Ovary (tissue), 3 donors: ENCODE data around the gene CBLC.

ENCODE experiments used
- EP300 ChIP-seq: sonication (generic); formaldehyde crosslinking; IDR thresholded peaks from one replicate; pipeline ENCODE4 v1.6.1; 2017; ENCODE audit warnings: antibody characterized with exemption
- TF ChIP-seq, protein P1 (sequence below), 3 donors: fragments of 450-650 bp in 2 of 3; fragments of 200-600 bp in 1 of 3; IDR thresholded peaks; one replicate each; pipeline versions ENCODE4 v1.5.1 to v1.8.0; 2016 to 2022; ENCODE audit warnings: antibody characterized with exemption in 3 of 3, mild to moderate bottlenecking in 1 of 3
- donor health status: DM: no; HTN: no; CAD: no.

DNA sequence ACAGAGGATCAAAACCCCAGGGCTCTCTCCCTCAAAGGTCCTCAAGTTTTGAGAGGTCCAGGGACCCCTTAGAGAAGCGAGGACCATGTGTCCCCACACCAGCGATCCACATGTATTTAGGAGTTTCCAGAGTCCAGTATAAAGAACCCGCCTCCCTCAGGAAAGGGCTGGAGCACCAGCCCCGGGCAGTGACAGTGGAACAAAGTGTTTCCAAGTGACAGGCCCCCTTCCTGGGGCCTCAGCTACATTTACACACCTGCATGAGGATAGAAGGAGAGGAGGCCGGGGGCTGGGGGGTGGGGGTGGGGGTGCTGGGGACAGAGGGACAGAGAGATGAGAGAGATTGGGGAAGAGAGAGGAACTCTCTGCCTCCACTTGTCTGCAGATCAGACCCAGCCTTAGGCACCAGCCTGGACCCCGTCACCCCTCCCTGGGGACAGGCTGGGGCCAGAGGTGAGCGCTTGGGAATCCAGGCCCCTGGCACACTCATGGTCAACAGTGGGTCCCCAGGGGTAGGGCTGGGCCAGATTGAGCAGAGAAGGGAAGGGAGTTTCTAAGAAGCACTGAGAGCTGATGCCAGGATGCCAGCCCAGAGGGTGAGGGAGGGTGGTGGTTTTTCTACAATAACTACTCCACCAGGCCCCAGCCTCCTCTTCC, 32.0 kb downstream of the CBLC start:
- TF ChIP-seq, protein P1, sequence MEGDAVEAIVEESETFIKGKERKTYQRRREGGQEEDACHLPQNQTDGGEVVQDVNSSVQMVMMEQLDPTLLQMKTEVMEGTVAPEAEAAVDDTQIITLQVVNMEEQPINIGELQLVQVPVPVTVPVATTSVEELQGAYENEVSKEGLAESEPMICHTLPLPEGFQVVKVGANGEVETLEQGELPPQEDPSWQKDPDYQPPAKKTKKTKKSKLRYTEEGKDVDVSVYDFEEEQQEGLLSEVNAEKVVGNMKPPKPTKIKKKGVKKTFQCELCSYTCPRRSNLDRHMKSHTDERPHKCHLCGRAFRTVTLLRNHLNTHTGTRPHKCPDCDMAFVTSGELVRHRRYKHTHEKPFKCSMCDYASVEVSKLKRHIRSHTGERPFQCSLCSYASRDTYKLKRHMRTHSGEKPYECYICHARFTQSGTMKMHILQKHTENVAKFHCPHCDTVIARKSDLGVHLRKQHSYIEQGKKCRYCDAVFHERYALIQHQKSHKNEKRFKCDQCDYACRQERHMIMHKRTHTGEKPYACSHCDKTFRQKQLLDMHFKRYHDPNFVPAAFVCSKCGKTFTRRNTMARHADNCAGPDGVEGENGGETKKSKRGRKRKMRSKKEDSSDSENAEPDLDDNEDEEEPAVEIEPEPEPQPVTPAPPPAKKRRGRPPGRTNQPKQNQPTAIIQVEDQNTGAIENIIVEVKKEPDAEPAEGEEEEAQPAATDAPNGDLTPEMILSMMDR (IDR thresholded peaks at IDR 0.05) = no peak
- no peak for TF ChIP-seq EP300
